ENCODE data around the gene CUEDC1.
A peak's percentile ranks its signal among the peaks of the same experiment; 100 is the strongest.
"Not testable (repeated sequence)": the region's sequence is repeated elsewhere in the genome, so short reads cannot be mapped to it uniquely, and the experiment has no call there.

Gene CUEDC1

GRCh38 chr17:57937492-57937891, 17.7 kb downstream of the CUEDC1 start:
- DNase-seq: no peak

GRCh38 chr17:57935833-57936807, 19.1 kb downstream of the CUEDC1 start:
- peak; percentile 64 for DNase-seq

- DNase-seq: no peak
These were observed 23.6 kb downstream of the CUEDC1 start for GRCh38 chr17:57931488-57932137.

- no peak for DNase-seq
These were observed 25.0 kb downstream of the CUEDC1 start for GRCh38 chr17:57930239-57930638.

GRCh38 chr17:57929386-57929785, 25.8 kb downstream of the CUEDC1 start:
- no peak for DNase-seq

GRCh38 chr17:57928928-57929327, 26.3 kb downstream of the CUEDC1 start:
- no peak for DNase-seq

GRCh38 chr17:57927048-57927723, 28.0 kb downstream of the CUEDC1 start:
- peak; percentile 72 for DNase-seq

GRCh38 chr17:57926723-57927047, 28.5 kb downstream of the CUEDC1 start:
- no peak for DNase-seq

- no peak for DNase-seq
These were observed 29.7 kb downstream of the CUEDC1 start for GRCh38 chr17:57925361-57925990.

GRCh38 chr17:57924677-57925076, 30.5 kb downstream of the CUEDC1 start:
- no peak for DNase-seq

- no peak for DNase-seq
These were observed 31.9 kb downstream of the CUEDC1 start for GRCh38 chr17:57923182-57923872.

- not testable (repeated sequence) for DNase-seq
These were observed 32.5 kb downstream of the CUEDC1 start for GRCh38 chr17:57922745-57923144.

- peak; percentile 39 for DNase-seq
These were observed 34.1 kb downstream of the CUEDC1 start for GRCh38 chr17:57920916-57921703.

- no peak for DNase-seq
These were observed 35.3 kb downstream of the CUEDC1 start for GRCh38 chr17:57919918-57920317.

- peak; percentile 56 for DNase-seq
These were observed 37.0 kb downstream of the CUEDC1 start for GRCh38 chr17:57918017-57918895.

GRCh38 chr17:57916925-57917858, 38.0 kb downstream of the CUEDC1 start:
- DNase-seq: no peak

GRCh38 chr17:57915985-57916757, 39.0 kb downstream of the CUEDC1 start:
- no peak for DNase-seq

GRCh38 chr17:57915544-57915943, 39.7 kb downstream of the CUEDC1 start:
- no peak for DNase-seq
